Panc1 (cell line): ENCODE data around the gene ITPR2.

Experiments
- CTCF ChIP-seq: fragments of 450-650 bp; IDR thresholded peaks from 2 replicates; pipeline ENCODE4 v1.5.1; 2017; ENCODE audit warnings: mild to moderate bottlenecking
- POLR2AphosphoS5 ChIP-seq: IDR thresholded peaks from 2 replicates; pipeline ENCODE4 v1.6.1; 2012; ENCODE audit warnings: mild to moderate bottlenecking, low read depth, low read length, moderate library complexity
- REST ChIP-seq, 2 experiments: IDR thresholded peaks; 2 replicates each; pipeline ENCODE4 v1.6.1; 2011 to 2012; ENCODE audit warnings: low read depth in 2 of 2, control low read depth in 1 of 2, low read length in 1 of 2, mild to moderate bottlenecking in 1 of 2, moderate library complexity in 1 of 2; ENCODE audit not compliant: insufficient read depth in 1 of 2
- SIN3A ChIP-seq: IDR thresholded peaks from 2 replicates; pipeline ENCODE4 v1.6.1; 2012; ENCODE audit warnings: low read depth, mild to moderate bottlenecking, low read length, moderate library complexity, borderline replicate concordance; ENCODE audit not compliant: insufficient read depth
- TCF7L2 ChIP-seq: IDR thresholded peaks from 2 replicates; pipeline ENCODE4 v1.6.1; 2011; ENCODE audit warnings: mild to moderate bottlenecking, low read depth, low read length, inconsistent platforms

- TF ChIP-seq CTCF (no peak), TCF7L2 (no peak), REST (IDR thresholded peaks at IDR 0.05; ENCODE audit: insufficient read depth in 1 of 2, low read depth in 2 of 2, low read length in 1 of 2) (no peak), POLR2AphosphoS5 (no peak), SIN3A (no peak)
Observed at GRCh38 chr12:26749781-26750180, 83.2 kb downstream of the ITPR2 start.
